ENCODE measurements around the gene KAT6B. TPM values are rescaled to one million over a fixed set of nuclear protein-coding genes. Genes with fewer than 3 reads are reported as not detected.

The KAT6B gene
- total RNA-seq, 1 donor from 2014 or later, result 21.7 TPM

DNA sequence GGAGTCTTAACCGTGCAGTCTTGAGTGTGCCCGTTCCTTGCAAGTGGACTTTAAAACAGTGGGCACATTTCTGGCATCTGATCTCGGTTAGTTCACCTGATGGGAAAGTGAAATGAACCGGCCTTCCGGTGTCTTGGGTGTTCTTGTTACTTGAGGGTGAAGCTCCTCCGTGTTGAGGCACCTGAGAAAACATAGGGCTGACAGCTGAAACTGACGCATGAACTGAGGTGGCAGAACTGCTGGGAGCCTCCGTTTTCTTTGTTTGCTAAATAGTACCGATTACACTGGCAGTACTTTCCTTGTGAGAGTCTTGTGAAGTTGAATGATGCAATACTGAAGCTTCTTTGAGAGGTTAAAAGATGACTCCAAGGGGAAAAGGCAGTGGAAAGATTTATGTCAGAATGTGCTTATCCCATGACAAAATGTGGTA is 222.3 kb downstream of the KAT6B start:
- Histone ChIP-seq H3K79me2 (ENCODE audit: insufficient read depth, low read length) (no peaks in the 10 kb centered on the region), H4K20me1 (ENCODE audit: insufficient read depth, low read length) (no peaks in the 10 kb centered on the region), H3K4me2 (ENCODE audit: low read length) (no peak overlapping the region), H3K9ac (ENCODE audit: low read length) (no peak overlapping the region), H2AFZ (ENCODE audit: low read depth, low read length) (no peak overlapping the region), H3K27me3 (ENCODE audit: insufficient read depth, low read length) (no peaks in the 10 kb centered on the region), H3K4me3 (ENCODE audit: insufficient read depth, low read depth, low read length) (no peak overlapping the region), H3K4me1 (ENCODE audit: insufficient read depth, low read length) (no peaks in the 10 kb centered on the region), H3K27ac (ENCODE audit: low read depth, low read length) (no peak overlapping the region), H3K36me3 (ENCODE audit: insufficient read depth, low read length) (no peaks in the 10 kb centered on the region), H3K9me3 (ENCODE audit: insufficient read depth, low read depth, low read length) (no peaks in the 10 kb centered on the region)
- DNase-seq (ENCODE audit: low read depth) (no peak), FAIRE-seq (no peak)
- Mint-ChIP-seq H3K36me3 (ENCODE audit: low read depth, unreplicated experiment) (no peaks in the 10 kb centered on the region), H3K4me1 (ENCODE audit: low read depth, unreplicated experiment) (peaks cover 4% of the 10 kb centered on the region), H3K27me3 (ENCODE audit: low read depth, unreplicated experiment) (peaks cover 17% of the 10 kb centered on the region), H3K9me3 (ENCODE audit: unreplicated experiment) (peaks cover 7% of the 10 kb centered on the region), H3K27ac (ENCODE audit: unreplicated experiment) (no peak overlapping the region), H3K4me3 (ENCODE audit: unreplicated experiment) (no peak overlapping the region)
- no peak for TF ChIP-seq EZH2 (IDR thresholded peaks at IDR 0.05; ENCODE audit: insufficient read depth, low read length)
- TF ChIP-seq, protein P1, sequence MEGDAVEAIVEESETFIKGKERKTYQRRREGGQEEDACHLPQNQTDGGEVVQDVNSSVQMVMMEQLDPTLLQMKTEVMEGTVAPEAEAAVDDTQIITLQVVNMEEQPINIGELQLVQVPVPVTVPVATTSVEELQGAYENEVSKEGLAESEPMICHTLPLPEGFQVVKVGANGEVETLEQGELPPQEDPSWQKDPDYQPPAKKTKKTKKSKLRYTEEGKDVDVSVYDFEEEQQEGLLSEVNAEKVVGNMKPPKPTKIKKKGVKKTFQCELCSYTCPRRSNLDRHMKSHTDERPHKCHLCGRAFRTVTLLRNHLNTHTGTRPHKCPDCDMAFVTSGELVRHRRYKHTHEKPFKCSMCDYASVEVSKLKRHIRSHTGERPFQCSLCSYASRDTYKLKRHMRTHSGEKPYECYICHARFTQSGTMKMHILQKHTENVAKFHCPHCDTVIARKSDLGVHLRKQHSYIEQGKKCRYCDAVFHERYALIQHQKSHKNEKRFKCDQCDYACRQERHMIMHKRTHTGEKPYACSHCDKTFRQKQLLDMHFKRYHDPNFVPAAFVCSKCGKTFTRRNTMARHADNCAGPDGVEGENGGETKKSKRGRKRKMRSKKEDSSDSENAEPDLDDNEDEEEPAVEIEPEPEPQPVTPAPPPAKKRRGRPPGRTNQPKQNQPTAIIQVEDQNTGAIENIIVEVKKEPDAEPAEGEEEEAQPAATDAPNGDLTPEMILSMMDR (IDR thresholded peaks at IDR 0.05; ENCODE audit: insufficient read depth, low read depth, low read length), result no peak

DNA sequence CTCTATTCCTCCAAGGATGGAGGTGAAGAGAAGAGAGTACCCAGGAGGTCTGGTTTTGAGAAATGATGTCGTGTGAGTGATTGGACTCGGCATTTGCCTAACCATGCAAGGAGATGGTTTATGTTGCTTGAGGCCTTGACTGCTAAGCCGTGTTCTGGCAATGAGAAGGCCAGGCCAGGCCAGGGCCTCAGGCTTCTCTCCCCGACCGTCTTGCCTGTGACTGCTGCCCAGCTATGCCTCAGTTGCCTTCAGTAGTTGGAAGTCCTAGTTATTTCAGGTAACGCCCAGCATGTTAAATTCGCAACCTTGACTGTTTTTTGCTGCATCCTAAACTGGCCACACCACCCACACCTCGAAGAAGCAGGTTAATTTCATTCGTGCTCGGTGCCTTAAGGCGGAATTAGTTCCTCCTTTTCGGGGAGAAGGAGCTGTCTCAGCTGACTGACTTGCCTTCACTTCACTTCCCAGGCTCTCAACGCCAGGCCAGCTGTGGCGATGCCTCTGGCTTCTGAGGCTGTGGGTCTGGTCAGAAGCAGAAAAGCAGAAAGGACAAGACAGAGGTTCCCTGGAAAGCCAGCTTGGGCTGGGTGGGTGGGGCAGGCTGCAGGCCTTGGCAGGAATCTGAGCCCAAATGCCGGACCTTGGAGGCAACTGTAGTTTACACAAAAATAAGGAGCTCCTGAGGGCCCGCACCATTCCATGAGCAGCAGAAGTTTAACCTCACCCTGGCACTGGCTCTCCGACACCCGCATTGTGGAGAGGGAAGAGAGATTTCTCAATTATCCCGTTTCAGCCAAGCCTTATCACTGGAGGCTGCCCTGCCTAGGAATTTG is 223.1 kb downstream of the KAT6B start:
- no peak overlapping the region for H3K27ac Mint-ChIP-seq (ENCODE audit: unreplicated experiment)
- Histone ChIP-seq H3K27ac (ENCODE audit: low read depth, low read length) (no peak overlapping the region), H3K9ac (ENCODE audit: low read length) (no peak overlapping the region), H3K36me3 (ENCODE audit: insufficient read depth, low read length) (no peaks in the 10 kb centered on the region), H3K4me2 (ENCODE audit: low read length) (no peak overlapping the region), H3K4me1 (ENCODE audit: insufficient read depth, low read length) (no peaks in the 10 kb centered on the region), H3K9me3 (ENCODE audit: insufficient read depth, low read depth, low read length) (no peaks in the 10 kb centered on the region), H3K27me3 (ENCODE audit: insufficient read depth, low read length) (no peaks in the 10 kb centered on the region), H3K79me2 (ENCODE audit: insufficient read depth, low read length) (no peaks in the 10 kb centered on the region), H4K20me1 (ENCODE audit: insufficient read depth, low read length) (no peaks in the 10 kb centered on the region), H3K4me3 (ENCODE audit: insufficient read depth, low read depth, low read length) (no peak overlapping the region), H2AFZ (ENCODE audit: low read depth, low read length) (no peak overlapping the region)
- no peaks in the 10 kb centered on the region for H3K36me3 Mint-ChIP-seq (ENCODE audit: low read depth, unreplicated experiment)
- TF ChIP-seq, protein P1 (IDR thresholded peaks at IDR 0.05; ENCODE audit: insufficient read depth, low read depth, low read length), result no peak
- no peak for TF ChIP-seq EZH2 (IDR thresholded peaks at IDR 0.05; ENCODE audit: insufficient read depth, low read length)
- peaks cover 3% of the 10 kb centered on the region for H3K9me3 Mint-ChIP-seq (ENCODE audit: unreplicated experiment)
- DNase-seq (ENCODE audit: low read depth) (no peak), FAIRE-seq (no peak)
- H3K4me3 Mint-ChIP-seq (ENCODE audit: unreplicated experiment), result no peak overlapping the region
- peaks cover 12% of the 10 kb centered on the region for H3K27me3 Mint-ChIP-seq (ENCODE audit: low read depth, unreplicated experiment)
- peaks cover 4% of the 10 kb centered on the region for H3K4me1 Mint-ChIP-seq (ENCODE audit: low read depth, unreplicated experiment)

Measured in astrocyte (in vitro differentiated cells and primary cell).